HUDEP-2 (cell line): ENCODE results near the gene SEC22A.

Experiments
- DNase-seq, 76 experiments: peaks; one replicate each; lab custom pipeline; 2025; ENCODE audit not compliant: unreplicated experiment in 76 of 76; lab: John Stamatoyannopoulos, UW

The SEC22A gene, protein sequence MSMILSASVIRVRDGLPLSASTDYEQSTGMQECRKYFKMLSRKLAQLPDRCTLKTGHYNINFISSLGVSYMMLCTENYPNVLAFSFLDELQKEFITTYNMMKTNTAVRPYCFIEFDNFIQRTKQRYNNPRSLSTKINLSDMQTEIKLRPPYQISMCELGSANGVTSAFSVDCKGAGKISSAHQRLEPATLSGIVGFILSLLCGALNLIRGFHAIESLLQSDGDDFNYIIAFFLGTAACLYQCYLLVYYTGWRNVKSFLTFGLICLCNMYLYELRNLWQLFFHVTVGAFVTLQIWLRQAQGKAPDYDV

DNA sequence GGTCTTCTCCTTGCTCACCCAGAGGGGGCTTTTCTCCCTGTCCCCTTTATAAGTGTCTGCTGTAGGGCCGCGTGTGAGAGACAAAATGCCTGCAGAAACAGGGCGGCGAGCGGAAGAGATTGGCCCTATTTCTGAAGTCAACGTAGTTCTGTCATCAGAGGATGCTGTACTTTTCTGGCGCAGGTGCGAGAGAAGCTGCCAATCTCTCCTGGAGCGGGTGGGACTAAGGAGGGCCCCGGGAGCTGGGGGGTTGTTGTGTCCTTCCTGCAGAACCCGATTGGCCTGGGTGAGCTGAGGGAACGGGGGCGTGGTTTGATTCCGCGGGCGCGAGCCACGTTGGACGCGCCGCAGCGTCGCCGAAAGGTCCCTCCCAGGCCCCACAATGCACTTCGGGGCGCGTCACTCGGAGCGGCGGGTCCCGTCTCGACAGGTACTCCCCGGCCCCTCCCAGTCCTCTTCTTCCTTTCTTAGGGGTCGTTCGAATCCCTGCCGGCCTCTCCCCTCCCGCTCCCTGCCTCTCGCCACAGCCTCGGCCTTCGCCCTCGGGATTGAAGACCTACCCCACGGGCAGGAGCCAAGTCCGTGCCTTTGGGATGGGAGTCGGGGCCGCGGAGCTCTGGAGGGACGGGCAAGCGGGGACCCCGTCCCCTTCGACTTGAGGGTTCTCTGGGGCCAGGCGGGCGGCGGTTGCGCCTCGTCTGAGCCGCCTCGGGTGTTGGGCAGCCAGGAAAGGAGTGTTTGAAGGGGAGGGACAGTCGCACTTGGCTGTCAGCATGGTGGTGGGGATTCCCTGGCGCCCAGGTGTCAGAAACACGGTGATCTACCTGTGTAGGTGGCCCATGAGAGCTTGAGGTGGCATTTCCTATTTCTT is at the start of gene SEC22A:
Gene SEC22A (plus strand): TSS at position 387 of the 871 bp plus-strand sequence. CDS start 7,275 bp downstream, outside the sequence.
- peak; percentile 24 to 95 (median 87) for DNase-seq

DNA sequence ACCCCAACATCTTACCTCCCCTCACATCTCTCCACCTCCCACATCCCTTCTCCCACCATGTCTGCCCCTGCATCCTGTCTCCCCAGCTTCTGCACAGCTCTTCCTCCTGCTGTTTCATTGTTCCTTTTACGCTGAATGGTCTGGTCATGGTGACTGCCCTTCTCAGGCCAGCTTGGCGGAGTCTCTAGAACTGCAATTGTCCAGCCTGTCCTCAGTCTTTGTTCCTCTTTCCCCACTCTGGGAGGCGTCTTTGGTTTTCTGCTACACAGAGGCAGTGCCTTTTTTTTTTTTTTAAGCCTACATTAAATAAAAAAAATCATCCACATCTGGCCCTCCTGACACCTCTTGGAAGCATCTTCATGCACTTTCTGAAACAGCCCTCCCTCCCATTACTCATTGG is 49.1 kb upstream of the SEC22A start:
- DNase-seq, result no peak

DNA sequence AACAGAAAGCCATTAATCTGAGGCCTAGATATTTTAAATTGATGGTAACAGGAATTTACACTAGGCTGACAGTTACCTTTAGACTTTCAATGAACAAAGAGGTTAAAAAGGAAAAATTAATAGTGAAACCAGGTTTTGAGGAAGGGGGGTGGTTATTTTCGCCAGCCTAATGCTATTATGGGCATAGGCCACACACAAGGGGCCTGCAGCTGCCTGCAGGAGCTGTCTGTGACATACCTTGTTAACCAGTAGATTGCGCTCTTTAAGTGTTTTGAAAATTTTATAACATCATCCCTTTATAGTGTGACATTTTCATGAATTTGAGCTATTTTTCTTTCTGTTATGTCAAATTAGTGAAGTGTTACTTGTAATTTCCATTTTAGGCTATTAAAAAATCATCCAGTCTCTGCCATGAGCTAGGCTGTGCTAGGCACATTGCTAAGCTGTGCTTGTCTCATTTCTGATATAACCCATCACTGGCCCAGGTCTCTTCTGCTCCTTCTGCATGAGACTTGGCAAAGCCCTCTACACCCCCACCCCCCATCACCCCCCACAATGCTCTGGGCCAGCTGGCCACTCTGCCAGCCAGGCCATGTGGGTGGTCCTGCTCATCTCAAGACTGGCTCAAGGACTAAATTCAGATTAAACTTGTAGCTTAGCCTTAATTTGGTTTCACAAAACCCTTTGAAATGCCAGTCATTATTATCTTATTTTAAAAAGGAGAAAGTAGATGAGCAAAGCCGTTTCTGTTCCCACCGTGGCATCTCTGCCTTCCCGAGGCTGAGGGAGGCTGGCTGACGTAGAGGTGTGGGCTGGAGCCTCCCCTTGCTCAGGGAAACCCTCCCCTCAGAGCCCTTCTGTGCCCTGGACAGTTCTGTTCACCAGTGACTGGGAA is 48.4 kb upstream of the SEC22A start:
- DNase-seq, result no peak

DNA sequence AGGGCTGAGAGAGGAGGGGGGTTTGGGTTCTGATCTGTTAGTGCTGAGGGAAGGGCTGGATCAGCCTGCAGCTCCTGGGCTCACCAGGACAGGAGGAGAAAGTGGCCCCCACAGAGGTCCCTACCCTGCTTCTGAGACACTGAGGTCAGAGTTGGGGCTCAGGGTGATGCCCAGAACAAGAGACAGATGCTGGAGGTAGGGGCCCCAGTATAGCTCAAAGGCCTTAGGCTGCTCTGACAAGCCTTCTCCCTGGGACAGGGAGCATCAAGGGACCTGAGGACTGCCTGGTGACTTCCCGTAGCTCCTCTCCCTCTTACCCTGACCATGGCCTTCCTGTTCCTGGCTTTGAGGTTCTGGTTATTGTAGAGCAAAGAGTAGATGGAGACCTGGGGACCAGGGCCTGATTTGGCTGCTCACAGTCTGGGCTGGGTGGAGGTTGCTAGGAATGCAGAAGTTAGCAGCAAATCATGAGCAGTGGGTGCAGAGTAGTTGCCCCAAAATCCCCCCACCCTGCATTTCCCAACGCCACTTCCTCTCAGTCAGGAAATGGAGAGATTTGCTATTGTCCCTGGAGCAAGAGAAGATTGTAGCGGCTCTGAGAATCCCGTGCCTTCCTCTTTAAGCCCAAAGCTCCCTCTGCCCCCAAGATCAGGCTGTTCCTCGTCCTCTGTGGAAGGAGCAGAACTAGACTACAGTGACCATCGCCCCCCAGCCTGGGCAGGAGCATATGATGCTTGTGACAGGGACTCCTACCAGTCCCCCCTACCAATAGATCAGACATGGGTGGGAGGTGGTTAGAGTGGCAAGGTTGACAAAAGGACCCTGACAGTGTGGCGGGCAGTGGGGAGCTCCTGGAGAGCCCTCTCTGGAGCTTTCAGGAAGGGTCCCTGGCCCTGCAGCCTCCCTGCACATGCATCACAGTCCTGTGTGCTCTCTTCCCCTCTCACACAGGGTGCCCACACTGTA is 47.4 kb upstream of the SEC22A start:
- no peak for DNase-seq

DNA sequence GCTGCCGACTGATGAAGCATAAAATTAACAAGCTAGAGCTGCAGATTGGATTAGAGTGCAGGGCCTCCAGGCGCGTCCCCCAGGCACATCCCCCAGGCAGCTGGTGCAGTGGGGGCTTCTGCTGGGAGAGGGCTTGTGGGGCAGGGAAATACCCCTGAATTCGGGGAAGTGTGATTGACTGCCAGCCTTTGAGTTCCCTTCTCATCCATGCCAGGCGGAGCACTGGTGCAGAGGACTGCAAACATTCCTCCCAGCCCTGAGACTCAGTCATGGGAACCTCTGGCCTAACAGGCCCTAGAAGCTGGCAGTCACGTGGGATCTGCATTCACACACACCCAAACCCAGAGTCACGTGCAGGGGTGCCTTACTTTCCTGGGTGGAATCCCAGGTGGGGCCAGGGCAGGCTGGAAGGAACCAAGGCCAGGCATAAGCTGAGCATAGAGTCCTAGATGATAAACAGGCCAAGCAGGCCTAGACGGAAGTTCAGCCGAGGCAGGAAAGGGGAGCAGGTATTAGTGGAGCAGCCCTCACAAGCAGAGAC is 46.2 kb upstream of the SEC22A start:
- DNase-seq, result no peak

DNA sequence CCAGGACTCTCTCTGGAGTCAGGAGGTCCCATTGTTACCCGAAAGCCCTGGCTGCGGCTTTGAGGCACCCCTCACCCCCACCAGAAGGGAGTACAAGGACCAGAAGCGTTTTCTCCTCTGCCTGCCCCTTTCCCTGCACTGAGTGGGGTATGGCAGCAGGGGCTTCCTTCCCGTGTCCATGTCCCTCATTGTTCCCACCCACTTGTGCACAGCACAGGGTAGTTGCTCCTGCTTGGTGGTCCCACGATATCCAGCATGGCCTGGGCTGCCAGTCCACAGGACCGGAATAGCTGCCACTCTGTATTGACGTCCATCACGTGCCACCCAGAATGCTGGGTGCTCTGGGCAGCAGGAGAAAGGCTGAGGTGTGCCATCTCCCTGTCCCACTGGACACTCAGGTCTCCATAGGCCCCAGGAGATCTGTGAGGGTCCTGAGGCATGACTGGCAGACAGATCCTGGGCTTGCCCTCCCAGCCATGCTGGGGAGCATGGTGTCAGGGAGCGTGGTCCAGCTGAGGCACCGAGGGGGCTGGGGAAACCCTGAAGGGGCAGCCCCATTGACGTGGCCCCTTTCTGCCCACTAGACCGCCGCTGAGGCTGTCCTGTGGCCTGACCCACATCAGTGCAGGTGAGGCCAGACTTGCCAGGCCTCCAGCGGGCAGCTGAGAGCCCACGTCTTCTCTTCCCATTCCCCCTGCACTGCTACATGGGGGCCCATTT is 45.3 kb upstream of the SEC22A start:
- DNase-seq, result no peak

DNA sequence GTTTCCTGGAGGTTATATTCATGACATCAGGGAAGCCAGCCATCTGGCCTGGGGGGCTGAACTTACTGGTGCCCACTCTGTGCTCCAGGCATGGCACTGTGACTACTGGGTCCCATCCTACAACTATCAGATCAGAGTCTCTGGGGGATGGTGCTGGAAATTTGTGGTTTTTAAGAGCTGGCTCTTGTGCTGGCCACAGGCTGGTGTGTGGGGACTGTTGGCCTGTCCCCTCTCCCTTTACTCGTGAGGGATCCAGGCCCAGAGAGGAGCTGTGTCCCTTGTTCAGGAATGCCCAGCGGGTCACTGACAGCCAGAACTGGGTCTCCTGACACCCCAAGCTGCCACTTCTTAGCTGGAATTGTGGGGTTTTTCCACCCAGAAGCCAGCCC is 44.5 kb upstream of the SEC22A start:
- DNase-seq, result no peak

DNA sequence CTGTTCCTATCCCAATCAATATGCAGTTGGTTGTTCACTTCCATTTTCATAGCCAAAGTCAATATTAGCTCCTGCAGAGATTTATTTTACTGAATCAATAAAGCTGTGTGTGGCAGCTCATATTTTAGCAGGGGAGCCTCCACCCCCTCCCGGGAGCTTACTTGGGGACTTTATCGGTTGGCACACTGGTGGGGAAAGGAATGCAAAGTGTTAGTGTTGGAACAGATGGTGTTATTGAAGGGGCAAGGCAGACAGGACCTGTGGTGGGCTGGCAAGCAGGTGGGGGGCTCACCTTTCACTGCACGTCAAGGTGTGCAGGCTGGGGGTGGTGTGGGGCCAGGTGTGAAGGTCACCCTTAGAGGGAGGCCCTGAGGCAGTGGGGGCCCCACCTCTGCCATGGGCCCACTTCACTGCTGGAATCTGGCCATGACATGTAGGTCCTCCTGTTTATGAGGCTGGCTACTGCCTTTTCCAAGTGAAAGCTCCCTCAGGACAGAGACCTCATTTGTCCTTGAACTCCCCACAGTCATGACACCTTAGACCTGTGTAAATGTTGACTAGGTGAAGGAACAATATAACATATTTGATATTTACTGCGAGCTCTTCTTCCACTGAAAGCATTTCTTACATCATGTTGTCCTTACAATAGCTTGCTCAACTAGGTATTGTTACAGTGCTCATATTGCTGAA is 44.0 kb upstream of the SEC22A start:
- DNase-seq, result no peak

DNA sequence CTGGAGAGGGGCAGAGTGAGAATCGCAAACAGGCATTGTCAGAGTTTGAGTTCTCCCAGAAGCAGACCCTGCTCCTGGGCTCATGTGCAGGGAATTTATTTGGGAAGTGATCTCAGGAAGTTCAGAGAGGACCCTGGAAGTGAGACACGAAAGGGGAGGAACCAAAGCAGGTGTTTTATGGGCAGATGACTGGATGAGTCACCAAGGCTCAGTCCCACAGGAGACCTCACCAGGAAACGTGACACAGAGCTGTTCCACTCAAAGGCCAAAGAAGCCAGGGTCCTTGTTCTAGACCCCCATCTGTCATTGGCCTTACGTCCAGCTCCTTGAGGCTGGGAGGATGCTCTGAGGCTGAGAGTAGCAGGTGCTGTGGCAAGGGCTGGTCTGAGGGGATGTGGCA is 43.4 kb upstream of the SEC22A start:
- no peak for DNase-seq

DNA sequence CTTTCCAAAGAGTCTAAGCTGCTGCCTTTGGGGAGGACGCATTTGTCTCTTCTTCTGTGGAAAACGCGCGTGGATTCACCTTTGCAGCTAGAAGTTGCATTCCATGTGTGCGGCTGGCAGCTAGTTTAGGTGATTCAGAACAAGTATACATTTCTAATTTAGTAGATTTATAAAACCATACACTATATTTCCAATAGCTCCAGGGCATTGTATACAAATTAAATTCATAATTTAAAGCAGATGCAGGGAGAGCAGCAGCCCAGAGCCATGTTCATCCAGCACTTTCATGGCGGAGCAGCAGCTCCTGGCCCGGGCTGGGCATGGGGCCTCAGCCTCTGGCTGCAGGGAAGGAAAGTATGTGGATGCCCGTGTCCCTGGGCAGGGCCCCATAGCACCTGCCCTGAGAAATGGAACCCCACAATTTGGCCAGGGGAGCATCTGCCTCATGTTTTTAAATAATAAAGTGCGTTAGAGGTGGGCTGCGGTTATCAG is 42.8 kb upstream of the SEC22A start:
- DNase-seq, result no peak

DNA sequence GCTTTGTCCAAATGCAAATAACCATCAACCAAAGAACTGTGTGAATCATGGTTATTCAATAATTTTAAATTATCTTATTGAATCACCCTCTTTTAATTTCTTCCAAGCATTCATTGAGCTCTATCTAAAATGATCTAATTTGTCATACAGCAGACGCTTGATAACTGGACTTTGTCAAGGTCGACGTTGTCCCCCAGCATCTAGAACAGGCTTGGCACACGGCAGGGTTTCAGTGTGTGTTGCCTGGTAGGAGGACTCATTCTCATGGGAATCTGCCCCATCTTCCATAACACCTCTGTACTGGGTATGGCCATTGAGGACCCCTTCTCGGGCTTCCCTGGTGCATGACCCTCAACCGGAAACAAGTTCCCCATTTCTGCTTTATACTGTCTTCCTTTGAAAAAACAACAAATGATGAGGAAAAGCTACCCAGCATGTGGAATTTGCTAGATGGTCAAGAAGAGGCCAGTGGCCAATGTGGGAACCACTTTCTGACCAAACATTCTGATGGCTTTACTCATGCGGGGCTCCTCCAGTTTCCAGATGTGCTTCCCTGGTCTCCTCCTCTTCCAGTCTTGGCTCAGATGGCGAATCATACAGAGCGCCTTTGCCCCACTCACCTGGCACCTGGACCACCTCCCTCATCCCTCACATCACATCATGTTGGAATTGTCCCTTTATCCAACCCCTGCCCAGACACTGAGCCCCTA is 41.7 kb upstream of the SEC22A start:
- no peak for DNase-seq

DNA sequence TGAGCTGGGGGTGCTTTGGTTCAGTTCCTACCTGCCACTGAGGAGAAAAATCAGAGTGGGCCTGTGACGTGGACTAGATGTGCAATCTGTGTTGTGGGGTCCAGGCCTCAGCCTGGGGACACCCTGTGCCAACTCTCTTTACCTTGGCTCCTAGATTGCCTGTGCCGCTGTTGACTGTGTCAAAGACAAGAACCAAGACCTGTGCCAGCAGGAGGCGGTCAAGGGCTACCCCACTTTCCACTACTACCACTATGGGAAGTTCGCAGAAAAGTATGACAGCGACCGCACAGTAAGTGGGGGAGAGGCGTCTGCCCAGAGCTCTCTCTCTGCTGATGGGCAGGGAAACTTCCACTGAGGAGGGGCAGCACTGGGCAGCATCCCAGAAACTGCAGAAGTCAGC is 40.6 kb upstream of the SEC22A start:
- no peak for DNase-seq

DNA sequence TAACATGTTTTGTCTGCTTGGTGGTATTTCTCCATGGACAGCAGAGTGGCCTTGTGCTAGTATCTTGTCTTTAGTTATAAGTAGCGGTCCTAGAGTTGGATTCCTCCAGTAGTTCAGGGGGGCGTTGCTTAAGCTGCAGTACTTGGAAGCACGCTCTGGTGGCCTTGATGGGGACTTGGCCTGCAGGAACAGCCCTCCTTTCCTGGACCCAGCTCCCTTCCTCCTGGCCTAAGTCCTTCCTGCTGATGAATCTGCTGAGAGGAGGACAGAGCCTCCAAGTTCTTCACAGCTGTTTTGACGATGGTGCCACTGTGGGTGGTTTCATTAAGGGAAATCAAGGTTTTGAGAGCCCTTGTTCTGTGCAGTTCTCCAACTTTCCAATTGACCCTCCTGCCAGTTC is 38.6 kb upstream of the SEC22A start:
- DNase-seq, result no peak

DNA sequence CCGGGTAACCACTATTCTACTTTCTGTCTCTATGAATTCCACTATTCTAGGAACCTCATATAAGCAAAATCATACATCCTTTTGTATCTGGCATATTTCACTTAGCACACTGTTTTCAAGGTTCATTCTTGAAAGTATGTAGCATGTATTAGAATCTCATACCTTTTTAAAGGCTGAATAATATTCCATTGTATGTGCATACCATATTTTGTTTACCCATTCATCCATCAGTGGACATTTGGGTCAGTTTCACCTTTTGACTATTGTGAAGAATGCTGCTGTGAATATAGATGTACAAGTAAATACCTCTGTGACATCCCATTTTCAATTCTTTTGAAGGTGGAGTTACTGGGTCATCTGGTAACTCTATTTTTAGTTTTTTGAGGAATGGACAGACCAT is 36.6 kb upstream of the SEC22A start:
- no peak for DNase-seq

DNA sequence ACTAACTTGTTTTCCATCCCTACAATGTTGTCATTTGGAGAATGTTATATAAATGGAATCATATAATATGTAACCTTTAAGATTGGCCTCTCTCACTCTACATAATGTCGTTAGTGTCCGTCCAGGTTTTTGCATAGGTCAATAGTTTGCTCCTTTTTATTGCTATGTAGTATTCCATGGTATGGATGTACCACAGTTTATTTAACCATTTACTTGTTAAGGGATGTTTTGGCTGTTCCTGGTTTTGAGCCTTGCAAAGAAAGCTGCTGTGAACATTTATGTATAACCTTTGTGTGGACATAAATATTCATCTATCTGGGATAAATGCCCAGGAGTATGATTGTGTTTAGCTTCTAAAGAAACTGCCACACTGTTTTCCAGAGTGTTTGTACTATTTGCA is 34.1 kb upstream of the SEC22A start:
- no peak for DNase-seq

DNA sequence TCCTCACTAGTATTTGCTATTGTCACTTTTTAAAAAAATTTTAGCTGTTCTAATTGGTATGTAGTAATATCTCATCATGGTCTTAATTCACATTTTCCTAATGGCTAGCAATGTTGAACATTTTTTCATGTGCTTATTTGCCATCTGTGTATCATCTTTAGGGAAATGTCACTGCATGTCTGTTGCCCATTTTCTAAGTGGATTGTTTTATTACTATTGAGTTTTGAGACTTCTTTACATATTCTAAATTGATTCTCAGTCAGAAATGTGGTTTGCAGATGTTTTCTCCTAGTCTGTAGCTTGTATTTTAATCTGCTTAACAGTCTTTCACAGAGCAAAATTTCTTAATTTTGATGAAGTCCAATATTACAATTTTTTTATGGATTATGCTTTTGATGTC is 33.6 kb upstream of the SEC22A start:
- no peak for DNase-seq

DNA sequence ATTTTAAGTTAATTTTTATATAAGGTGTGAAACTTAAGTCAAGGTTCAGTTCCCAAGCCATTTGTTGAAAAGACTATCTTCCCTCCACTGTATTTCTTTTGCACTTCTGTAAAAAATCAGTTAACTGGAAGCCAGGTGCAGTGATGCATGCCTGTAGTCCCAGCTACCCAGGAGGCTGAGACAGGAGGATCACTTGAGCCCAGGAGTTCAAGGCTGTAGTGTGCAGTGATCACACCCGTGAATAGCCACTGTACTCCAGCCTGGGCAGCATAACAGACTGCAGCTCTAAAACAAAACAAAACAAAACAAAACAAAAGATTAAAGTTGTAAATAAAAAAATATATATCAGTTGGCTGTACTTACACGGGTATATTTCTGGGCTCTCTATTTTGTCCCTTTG is 33.1 kb upstream of the SEC22A start:
- no peak for DNase-seq

DNA sequence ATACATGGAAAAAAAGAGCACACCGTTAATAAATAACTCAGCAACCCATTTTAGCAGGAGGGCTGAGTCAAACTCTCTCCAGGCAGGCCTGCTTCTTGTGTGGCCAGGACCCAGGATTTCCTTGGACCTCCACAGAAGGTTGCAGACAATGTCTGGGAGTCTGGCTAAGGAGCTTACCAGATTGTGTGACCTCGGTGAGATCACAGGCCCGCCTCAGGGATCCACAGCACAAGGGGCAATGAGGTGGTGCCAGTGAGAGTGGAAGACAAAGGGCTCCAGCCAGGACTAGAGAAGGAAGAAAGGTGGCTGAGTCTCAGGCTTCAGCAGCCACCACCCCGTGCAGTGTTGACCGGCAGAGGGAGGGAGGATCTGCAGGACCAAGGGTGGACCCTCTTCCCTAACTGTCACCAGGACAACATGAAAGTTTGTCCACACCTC is 32.2 kb upstream of the SEC22A start:
- no peak for DNase-seq
